IMR-90 (cell line): Measurements from ENCODE around the gene ABCA2. TPM values are rescaled to one million over a fixed set of nuclear protein-coding genes. Genes with fewer than 3 reads are reported as not detected.

Experiments used
- ATAC-seq: fragments of 200-7000 bp; cut with Tn5 transposase; 2 replicates; pipeline ENCODE4 v1.9.1; 2020; ENCODE audit warnings: low read depth, mild to moderate bottlenecking, moderate library complexity
- BruUV-seq: library from RNA; stranded (reverse); fragments of 400-500 nt; replicated peaks from 2 replicates; lab custom pipeline; 2021; lab: Mats Ljungman, UMichigan
- CTCF ChIA-PET: fragments of 300-600 bp; formaldehyde crosslinking; extraction: SDS; loops from one replicate; lab custom pipeline; 2021; ENCODE audit warnings: antibody characterized with exemption; lab: Yijun Ruan, JAX
- POLR2A ChIA-PET: fragments of 300-600 bp; sonication (Branson Sonifier 250); formaldehyde crosslinking; loops from one replicate; lab custom pipeline; 2022; ENCODE audit warnings: antibody characterized with exemption; ENCODE audit not compliant: unreplicated experiment; lab: Charles Lee
- DNase-seq: peaks from one replicate; pipeline ENCODE4 v3.0.0; 2013
- H2AFZ ChIP-seq: replicated peaks from 2 replicates; pipeline ENCODE3; 2013; ENCODE audit warnings: low read length, mild to moderate bottlenecking; ENCODE audit not compliant: poor library complexity
- H2AK5ac ChIP-seq: 2 replicates; pipeline ENCODE4 v1.6.1; 2013; ENCODE audit warnings: low read depth, low read length, inconsistent platforms
- H2AK9ac ChIP-seq: replicated peaks from 2 replicates; pipeline ENCODE3; 2013; ENCODE audit warnings: mild to moderate bottlenecking, low read depth, low read length, moderate library complexity; ENCODE audit not compliant: poor library complexity
- H2BK120ac ChIP-seq: 2 replicates; pipeline ENCODE4 v1.6.1; 2013; ENCODE audit warnings: low read depth, low read length, inconsistent platforms
- H2BK15ac ChIP-seq: 3 replicates; pipeline ENCODE4 v1.6.1; 2013; ENCODE audit warnings: low read depth, low read length, inconsistent platforms
- H2BK20ac ChIP-seq: 2 replicates; pipeline ENCODE4 v1.6.1; 2013; ENCODE audit warnings: low read depth, mild to moderate bottlenecking, inconsistent platforms, low read length, moderate library complexity
- H2BK5ac ChIP-seq: 2 replicates; pipeline ENCODE4 v1.6.1; 2013; ENCODE audit warnings: mild to moderate bottlenecking, low read depth, low read length, inconsistent platforms; ENCODE audit not compliant: poor library complexity, severe bottlenecking
- H3K14ac ChIP-seq: replicated peaks from 2 replicates; pipeline ENCODE4 v1.6.1; 2013; ENCODE audit warnings: low read depth, low read length, inconsistent platforms
- H3K18ac ChIP-seq: 2 replicates; pipeline ENCODE4 v1.6.1; 2013; ENCODE audit warnings: low read depth, low read length, control low read depth
- H3K23ac ChIP-seq: 2 replicates; pipeline ENCODE4 v1.6.1; 2013; ENCODE audit warnings: low read depth, low read length, inconsistent platforms
- H3K27ac ChIP-seq: 2 replicates; pipeline ENCODE4 v1.5.1; 2013; ENCODE audit warnings: mild to moderate bottlenecking, control low read depth, low read length; ENCODE audit not compliant: insufficient read depth
- H3K27me3 ChIP-seq: 2 replicates; pipeline ENCODE4 v1.6.1; 2013; ENCODE audit warnings: low read length; ENCODE audit not compliant: control insufficient read depth, insufficient read depth
- H3K36me3 ChIP-seq: 2 replicates; pipeline ENCODE4 v1.6.1; 2013; ENCODE audit warnings: low read length, mixed read lengths; ENCODE audit not compliant: control insufficient read depth, insufficient read depth
- H3K4ac ChIP-seq: 2 replicates; pipeline ENCODE4 v1.6.1; 2013; ENCODE audit warnings: low read depth, low read length, inconsistent platforms
- H3K4me1 ChIP-seq: 2 replicates; pipeline ENCODE4 v1.6.1; 2013; ENCODE audit warnings: low read length, mixed read lengths; ENCODE audit not compliant: control insufficient read depth, insufficient read depth
- H3K4me2 ChIP-seq: 2 replicates; pipeline ENCODE4 v1.6.1; 2013; ENCODE audit warnings: low read depth, mild to moderate bottlenecking, control low read depth, low read length, moderate library complexity
- H3K4me3 ChIP-seq: 2 replicates; pipeline ENCODE4 v1.5.1; 2013; ENCODE audit warnings: low read depth, mild to moderate bottlenecking, control low read depth, low read length, moderate library complexity; ENCODE audit not compliant: insufficient read depth
- H3K56ac ChIP-seq: 2 replicates; pipeline ENCODE4 v1.6.1; 2013; ENCODE audit warnings: low read length, inconsistent platforms; ENCODE audit not compliant: insufficient read depth; ENCODE audit errors: extremely low read depth
- H3K79me1 ChIP-seq, 2 experiments: 2 replicates each; pipeline ENCODE4 v1.6.1; 2013; ENCODE audit warnings: low read length in 2 of 2, inconsistent platforms in 1 of 2, low read depth in 1 of 2
- H3K9ac ChIP-seq: 2 replicates; pipeline ENCODE4 v1.6.1; 2013; ENCODE audit warnings: low read depth, low read length, control low read depth
- H3K9me1 ChIP-seq: 2 replicates; pipeline ENCODE4 v1.6.1; 2013; ENCODE audit warnings: low read length, inconsistent platforms; ENCODE audit not compliant: insufficient read depth
- H3K9me3 ChIP-seq: 2 replicates; pipeline ENCODE4 v1.6.1; 2013; ENCODE audit warnings: low read length; ENCODE audit not compliant: control insufficient read depth, insufficient read depth
- H4K20me1 ChIP-seq: 2 replicates; pipeline ENCODE4 v1.6.1; 2013; ENCODE audit warnings: low read length, inconsistent platforms; ENCODE audit not compliant: insufficient read depth
- H4K5ac ChIP-seq: 2 replicates; pipeline ENCODE4 v1.6.1; 2013; ENCODE audit warnings: mild to moderate bottlenecking, low read depth, low read length, control low read depth
- H4K8ac ChIP-seq, 2 experiments: 2 replicates each; pipeline ENCODE4 v1.6.1; 2013; ENCODE audit warnings: low read depth in 2 of 2, low read length in 2 of 2, control low read depth in 1 of 2, inconsistent platforms in 1 of 2
- H4K91ac ChIP-seq: 2 replicates; pipeline ENCODE4 v1.6.1; 2013; ENCODE audit warnings: low read depth, low read length, inconsistent platforms; ENCODE audit not compliant: insufficient read depth
- CEBPB ChIP-seq: IDR thresholded peaks from 2 replicates; pipeline ENCODE4 v1.6.1; 2012; ENCODE audit warnings: low read depth, low read length, improper control_type of control experiment
- CHD1 ChIP-seq: IDR thresholded peaks from 2 replicates; pipeline ENCODE4 v1.6.1; 2012; ENCODE audit warnings: low read depth, low read length, improper control_type of control experiment
- CTCF ChIP-seq: conservative IDR thresholded peaks from 2 replicates; pipeline ENCODE4 v1.5.1; 2012; ENCODE audit warnings: mild to moderate bottlenecking, low read depth, low read length, improper control_type of control experiment
- MAFK ChIP-seq: IDR thresholded peaks from 2 replicates; pipeline ENCODE4 v1.6.1; 2012; ENCODE audit warnings: low read depth, low read length, improper control_type of control experiment
- MAZ ChIP-seq: IDR thresholded peaks from 2 replicates; pipeline ENCODE4 v1.6.1; 2012; ENCODE audit warnings: low read depth, mild to moderate bottlenecking, low read length, improper control_type of control experiment, moderate library complexity, borderline replicate concordance
- MXI1 ChIP-seq: IDR thresholded peaks from 2 replicates; pipeline ENCODE4 v1.6.1; 2012; ENCODE audit warnings: low read depth, mild to moderate bottlenecking, low read length, moderate library complexity, borderline replicate concordance
- POLR2A ChIP-seq: IDR thresholded peaks from 2 replicates; pipeline ENCODE4 v1.6.1; 2012; ENCODE audit warnings: mild to moderate bottlenecking, low read depth, low read length
- RAD21 ChIP-seq: IDR thresholded peaks from 2 replicates; pipeline ENCODE4 v1.6.1; 2012; ENCODE audit warnings: low read length, improper control_type of control experiment
- RCOR1 ChIP-seq: IDR thresholded peaks from 2 replicates; pipeline ENCODE4 v1.6.1; 2012; ENCODE audit warnings: mild to moderate bottlenecking, low read length, improper control_type of control experiment; ENCODE audit not compliant: insufficient replicate concordance
- RFX5 ChIP-seq: IDR thresholded peaks from 2 replicates; pipeline ENCODE4 v1.8.0; 2012; ENCODE audit warnings: low read depth, mild to moderate bottlenecking, low read length, moderate library complexity
- SMC3 ChIP-seq: fragments of 150-350 bp; IDR thresholded peaks from 2 replicates; pipeline ENCODE4 v1.6.1; 2016; ENCODE audit warnings: low read depth, mild to moderate bottlenecking, antibody characterized with exemption, low read length, moderate library complexity
- USF2 ChIP-seq: fragments of 150-350 bp; IDR thresholded peaks from 2 replicates; pipeline ENCODE4 v1.6.1; 2017; ENCODE audit warnings: mild to moderate bottlenecking, antibody characterized with exemption, low read length, low read depth
- WGBS, 2 experiments: methylation state at CpG; one replicate each; pipeline versions ENCODE4 v1.1.5 to v1.1.7; 2013; ENCODE audit warnings: missing lambda C conversion rate in 2 of 2; ENCODE audit not compliant: insufficient read length in 1 of 2; ENCODE audit errors: extremely low coverage in 2 of 2; 5-methylcytosine and 5-hydroxymethylcytosine counted together
- dilution Hi-C: fragments of 300-500 bp; cut with HindIII; formaldehyde crosslinking; loops from one replicate; pipeline ENCODE4 v1.14.3; 2018; ENCODE audit warnings: low sequenced_read_pairs; ENCODE audit not compliant: unreplicated experiment
- in situ Hi-C: fragments of 300-500 bp; cut with MboI; formaldehyde crosslinking; loops from 3 replicates; pipeline ENCODE4 v1.14.3; 2019; ENCODE audit warnings: low sequenced_read_pairs, inconsistent platforms, mixed read lengths
- intact Hi-C: fragments of 100-400 bp; cut with micrococcal nuclease; formaldehyde crosslinking; loops from 2 replicates; pipeline ENCODE4 v1.10.0; 2022
- polyA plus RNA-seq, 3 experiments: library from polyadenylated mRNA; depleted of rRNA; stranded (reverse); fragments of >200 nt; gene quantifications; 2 replicates each; pipeline ENCODE4 v1.2.3, GENCODE V29; 2012; ENCODE audit warnings: low replicate concordance in 1 of 3
- total RNA-seq: library from RNA; depleted of rRNA; stranded (reverse); fragments of >200 nt; gene quantifications from 2 replicates; pipeline ENCODE4 v1.2.3, GENCODE V29; 2012

The ABCA2 gene
- total and polyA plus RNA-seq, 2 of the 4 experiments (the other 2 are of a cell fraction), result 3.8 to 46.0 TPM

GRCh38 chr9:136958898-136959850, 68.9 kb downstream of the ABCA2 start:
- Histone ChIP-seq H2AFZ (no peak overlapping the region), H3K14ac (no peak overlapping the region), H2AK5ac (no peak overlapping the region), H3K79me1 (no peaks in the 10 kb centered on the region), H3K36me3 (no peaks in the 10 kb centered on the region), H4K20me1 (no peaks in the 10 kb centered on the region), H3K4me2 (no peak overlapping the region), H2BK20ac (no peak overlapping the region), H2BK15ac (no peak overlapping the region), H2BK120ac (no peak overlapping the region), H3K9me3 (peaks cover 3% of the 10 kb centered on the region), H2BK5ac (no peak overlapping the region), H3K9me1 (peaks cover 2% of the 10 kb centered on the region; the same call in 1 of the 2 replicates), H3K56ac (no peak overlapping the region), H4K91ac (no peak overlapping the region), H3K23ac (no peak overlapping the region), H3K9ac (no peak overlapping the region), H3K4ac (no peak overlapping the region), H3K4me3 (no peak overlapping the region), H2AK9ac (peak overlapping the region; percentile 65), H3K27me3 (peaks cover 24% of the 10 kb centered on the region), H4K5ac (no peak overlapping the region), H3K18ac (no peak overlapping the region), H3K4me1 (no peaks in the 10 kb centered on the region), H3K27ac (no peak overlapping the region), H4K8ac (no peak overlapping the region)
- DNase-seq, result no peak
- no peak for TF ChIP-seq RFX5
- TF ChIP-seq CHD1, result no peak
- no peak for TF ChIP-seq MXI1
- TF ChIP-seq MAZ, result no peak
- no peak for TF ChIP-seq CTCF
- TF ChIP-seq POLR2A, result no peak
- no peak for TF ChIP-seq USF2
- no peak for TF ChIP-seq MAFK
- TF ChIP-seq CEBPB, result no peak
- no peak for TF ChIP-seq SMC3
- TF ChIP-seq RCOR1, result no peak
- no peak for TF ChIP-seq RAD21
- WGBS, 2 experiments, result 100% methylated on average over 2 of the region's 28 CpGs; no CpG with 5 or more reads in 1 of the 2 experiments
- ATAC-seq, result no peak
- in situ Hi-C loops, result no loop called here
- dilution Hi-C loops, result no loop called here
- intact Hi-C loops, result no loop called here
- BruUV-seq, result no TSS peak
- ChIA-PET POLR2A (no interaction called here), CTCF (no interaction called here)
